GM19395 (cell line): ENCODE results near the gene MAN1A1.
A peak's percentile ranks its signal among the peaks of the same experiment; 100 is the strongest.
"Not testable (repeated sequence)": the region's sequence is repeated elsewhere in the genome, so short reads cannot be mapped to it uniquely, and the experiment has no call there.

Experiments
- ATAC-seq: cut with Tn5 transposase; IDR thresholded peaks from one replicate; pipeline ENCODE4 v1.9.1; 2021; ENCODE audit warnings: mild to moderate bottlenecking, moderate library complexity; ENCODE audit not compliant: unreplicated experiment

Gene MAN1A1

DNA sequence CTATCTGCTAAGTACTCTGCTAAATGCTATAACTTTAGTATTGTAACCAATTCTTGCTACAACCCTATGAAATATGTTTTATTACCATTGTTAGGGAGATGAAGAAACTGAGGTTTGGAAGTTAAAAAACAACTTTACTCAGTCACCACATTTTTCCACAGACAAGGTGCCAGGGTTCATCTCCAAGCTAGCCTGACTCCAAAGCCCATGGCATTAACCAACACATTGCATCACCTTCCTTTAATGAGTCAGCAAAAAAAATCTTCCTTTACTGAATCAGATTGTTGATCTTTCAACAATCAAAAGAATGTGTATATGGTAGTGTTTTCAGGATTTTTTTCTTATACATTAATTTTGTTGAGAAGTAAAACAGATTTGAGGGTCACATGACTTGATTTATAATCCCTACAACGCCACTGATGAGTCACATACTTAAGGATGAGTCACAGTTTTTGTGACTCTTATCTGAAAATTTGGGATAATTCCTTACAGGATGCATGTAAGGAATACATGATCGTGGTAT is 41.5 kb downstream of the MAN1A1 start:
- ATAC-seq = no peak

DNA sequence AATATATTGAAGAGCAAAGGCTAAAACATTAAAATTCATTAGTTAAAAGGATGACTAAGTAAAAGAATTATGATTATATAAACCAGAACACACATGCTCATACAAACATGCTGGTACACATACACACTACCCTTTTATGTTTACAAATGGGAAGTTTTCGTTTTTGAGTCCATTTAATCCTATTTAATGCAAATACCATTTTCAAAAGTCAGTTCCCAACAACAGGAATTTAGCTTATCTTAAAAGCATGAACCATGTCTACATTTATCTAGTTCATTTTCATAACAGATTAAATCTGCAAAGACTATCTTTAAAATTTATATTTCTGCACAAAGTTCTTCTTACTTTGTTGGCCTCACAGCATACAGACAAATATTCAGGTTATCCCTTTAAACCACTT is 42.5 kb downstream of the MAN1A1 start:
- no peak for ATAC-seq

DNA sequence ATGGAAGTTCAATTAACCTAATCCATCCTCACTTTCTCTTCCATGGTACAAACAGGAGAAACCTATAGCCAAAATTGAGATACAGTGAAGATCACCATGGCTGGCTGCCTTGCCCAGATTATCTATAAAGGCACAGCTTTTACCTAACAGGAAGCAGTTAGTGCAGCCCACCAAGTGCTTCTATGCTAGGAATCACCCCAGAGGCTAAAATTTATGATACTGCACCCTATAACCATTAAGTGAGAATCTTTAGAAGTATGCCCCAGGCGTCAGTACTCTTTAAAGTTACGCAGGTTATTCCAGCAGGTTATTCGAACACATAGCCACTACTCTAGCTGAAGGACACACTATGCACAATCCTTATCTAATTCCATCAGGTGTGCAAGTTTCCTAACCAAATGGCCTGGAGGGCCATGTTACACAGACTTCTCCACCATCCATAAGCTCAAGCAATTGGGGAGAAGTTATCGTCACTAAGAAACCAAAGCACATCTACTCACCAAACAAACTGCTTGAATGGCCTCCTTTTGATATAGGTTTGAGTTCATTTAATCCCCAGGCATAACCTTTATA is 43.1 kb downstream of the MAN1A1 start:
- ATAC-seq = no peak

DNA sequence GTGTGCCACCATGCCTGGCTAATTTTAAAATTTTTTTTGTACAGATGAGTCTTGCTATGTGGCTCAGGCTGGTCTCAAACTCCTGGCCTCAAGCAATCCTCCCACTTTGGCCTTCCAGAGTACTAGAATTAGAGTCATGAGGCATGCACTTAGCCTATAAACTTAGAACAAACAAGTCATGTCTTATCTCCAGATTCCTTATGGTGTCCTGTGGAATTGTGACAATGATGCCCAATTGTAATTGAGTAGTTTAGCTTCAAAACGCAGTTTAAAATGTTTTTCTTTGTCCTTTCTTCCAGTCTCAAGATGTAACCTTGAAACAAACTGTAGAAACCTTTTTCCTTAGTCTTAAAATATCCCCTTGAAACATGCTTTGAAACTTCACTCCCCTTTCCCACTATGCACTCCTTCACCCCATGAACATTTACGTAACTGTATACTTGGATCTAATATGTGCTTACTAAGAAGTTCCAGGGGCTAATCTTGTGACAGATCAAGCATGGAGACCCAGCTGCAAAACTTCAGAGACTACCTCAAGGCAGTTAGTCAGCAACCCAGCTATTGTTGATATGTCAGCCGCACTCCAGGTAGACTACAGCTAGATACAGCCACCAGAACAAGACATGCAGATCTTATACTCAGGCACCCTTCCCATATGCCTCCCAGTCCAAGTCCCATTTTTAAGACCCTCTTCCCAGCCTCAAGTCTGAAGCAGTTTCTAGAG is 46.2 kb downstream of the MAN1A1 start:
- no peak for ATAC-seq

DNA sequence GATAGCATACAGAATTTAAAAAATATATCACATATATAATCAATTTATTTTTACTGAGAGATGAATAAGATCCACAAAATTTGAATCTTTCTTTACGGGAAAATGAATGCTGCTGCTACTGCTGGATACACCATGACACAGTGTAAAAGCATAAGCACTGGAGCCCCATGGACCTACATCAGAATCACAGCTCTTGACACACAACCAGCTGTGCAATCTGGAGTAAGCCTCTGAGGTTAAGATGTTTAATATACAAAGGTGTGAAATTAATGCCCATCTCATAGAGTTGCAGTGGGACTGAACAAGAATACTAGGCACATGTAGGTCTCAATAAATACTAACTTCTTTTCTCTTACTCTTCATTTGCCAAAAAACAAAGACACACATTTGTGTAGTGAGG is 48.1 kb downstream of the MAN1A1 start:
- no peak for ATAC-seq

DNA sequence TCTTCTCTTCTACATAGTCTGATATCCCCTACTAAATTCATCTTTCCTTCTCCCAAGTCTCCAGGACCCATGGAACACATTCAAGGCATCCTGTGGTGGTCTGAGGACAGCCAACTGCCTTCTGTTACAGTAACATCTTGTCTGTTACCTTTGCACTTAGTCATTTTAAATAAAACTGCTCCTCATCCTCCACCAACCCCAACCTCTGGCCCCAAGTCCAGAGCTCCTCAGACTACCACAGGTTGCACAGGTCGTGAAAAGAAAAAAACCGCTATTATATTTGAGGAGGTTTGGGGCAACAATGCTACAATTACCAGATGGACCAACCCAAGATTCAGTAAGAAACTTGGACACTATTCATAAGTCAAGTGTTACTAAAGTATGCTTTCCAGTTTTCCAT is 49.9 kb downstream of the MAN1A1 start:
- no peak for ATAC-seq

DNA sequence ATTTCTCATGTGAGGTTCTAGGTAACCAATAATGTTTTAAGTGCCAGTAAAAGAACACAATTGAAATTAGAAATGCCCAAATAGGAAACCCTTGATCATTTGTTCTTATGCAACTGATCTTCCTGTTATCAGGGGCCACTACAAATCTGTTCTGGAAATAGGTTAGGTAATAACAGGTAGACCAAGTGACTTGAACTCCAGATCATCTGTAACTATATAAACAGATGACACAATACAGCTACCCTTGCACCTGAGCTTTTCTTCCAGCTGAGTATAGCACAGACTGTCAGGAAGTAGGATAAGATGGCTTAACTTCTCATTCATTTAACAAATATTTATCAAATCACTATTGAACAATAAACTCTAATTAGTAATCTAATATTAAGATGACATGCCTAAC is 52.5 kb downstream of the MAN1A1 start:
- ATAC-seq = no peak

DNA sequence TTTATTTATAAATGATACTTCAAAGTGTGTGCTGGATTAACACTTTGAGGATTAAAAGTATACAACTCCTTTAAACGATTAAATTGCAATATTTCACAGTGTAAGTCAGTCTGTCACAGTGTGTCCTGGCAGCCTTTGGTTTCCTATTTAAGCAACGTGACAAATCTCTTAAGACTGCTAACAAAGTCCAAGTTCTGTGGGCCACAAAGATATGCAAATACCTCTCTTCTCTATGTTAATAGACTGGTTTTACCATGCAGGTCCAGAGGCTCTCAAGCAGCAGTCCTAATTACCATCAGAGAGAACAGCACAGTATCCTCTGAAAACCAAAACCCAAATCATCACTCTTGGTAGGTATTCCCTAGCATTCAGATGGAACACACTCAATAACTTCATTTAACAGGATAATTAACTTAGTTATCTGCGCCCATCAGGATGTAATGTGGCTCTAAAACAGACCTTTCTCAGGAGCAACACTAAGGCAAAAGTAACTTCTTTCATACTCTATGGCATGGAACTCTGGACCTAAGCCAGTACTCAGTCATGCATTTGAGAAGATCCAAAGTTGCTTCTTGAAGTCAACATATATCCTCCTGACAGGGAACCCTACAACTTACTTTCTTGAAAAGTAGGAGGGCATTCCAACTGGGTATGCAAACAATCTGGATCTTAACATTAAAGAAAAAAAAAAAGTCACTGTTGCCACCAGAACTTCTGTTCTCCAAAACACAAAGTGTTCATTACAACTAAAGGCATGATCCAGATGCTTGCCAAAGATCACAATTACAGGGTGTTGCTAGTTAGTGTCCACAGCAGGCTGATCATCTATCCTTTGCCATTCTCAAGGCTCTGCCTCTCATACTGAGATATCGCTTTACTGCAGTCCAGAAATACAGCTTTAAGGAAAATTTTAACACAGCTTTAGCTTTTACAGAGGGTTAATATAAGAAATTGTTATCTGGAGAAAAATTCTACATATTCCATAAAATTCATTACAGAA is 53.2 kb downstream of the MAN1A1 start:
- ATAC-seq = no peak

DNA sequence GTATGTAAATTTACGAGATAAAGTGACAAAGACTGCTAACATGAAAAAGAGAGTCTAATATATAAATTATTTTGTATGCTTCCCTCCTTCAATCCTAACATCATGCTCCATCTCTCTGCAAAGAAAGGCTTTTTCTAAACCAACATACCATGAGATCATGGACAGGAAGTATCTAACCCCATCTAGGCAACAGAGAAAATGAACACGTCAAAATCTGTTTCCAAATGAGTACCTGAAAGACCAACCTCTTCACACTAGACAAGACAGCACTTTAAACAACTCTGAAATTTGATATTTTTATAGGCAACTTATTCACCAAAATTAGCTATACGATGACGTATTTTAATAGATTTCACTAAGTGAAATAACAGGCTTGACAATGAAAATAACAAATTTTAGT is 54.6 kb downstream of the MAN1A1 start:
- ATAC-seq = peak; percentile 84

DNA sequence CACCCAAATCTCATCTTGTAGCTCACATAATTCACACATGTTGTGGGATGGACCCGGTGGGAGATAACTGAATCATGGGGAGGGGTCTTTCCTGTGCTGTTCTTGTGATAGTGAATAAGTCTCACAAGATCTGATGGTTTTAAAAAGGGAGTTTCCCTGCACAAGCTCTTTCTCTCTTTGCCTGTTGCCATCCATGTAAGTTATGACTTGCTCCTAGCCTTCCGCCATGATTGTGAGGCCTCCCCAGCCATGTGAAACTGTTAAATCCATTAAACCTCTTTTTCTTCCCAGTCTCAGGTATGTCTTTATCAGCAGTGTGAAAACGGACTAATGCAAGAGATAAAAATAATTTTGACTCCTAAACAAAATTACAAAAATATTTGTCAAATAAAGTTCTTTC is 58.5 kb downstream of the MAN1A1 start:
- ATAC-seq = not testable (repeated sequence)

DNA sequence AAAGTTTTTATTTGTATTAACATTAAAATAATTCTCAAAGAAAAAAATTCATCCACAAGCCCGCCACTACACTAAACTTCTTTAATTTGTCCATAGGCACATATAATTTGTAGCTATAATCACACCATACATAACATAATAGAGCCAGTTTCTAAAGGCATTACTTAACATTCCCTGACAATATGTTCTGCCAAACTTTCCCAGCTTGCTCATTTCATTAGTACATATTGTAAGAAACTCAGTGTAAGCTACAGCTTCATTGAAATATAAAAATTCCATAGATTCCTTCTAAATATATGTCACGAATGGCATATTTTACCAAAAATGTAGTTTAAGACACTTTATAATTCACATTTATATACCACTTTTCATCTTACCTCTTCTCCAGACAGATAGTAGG is 59.3 kb downstream of the MAN1A1 start:
- no peak for ATAC-seq

DNA sequence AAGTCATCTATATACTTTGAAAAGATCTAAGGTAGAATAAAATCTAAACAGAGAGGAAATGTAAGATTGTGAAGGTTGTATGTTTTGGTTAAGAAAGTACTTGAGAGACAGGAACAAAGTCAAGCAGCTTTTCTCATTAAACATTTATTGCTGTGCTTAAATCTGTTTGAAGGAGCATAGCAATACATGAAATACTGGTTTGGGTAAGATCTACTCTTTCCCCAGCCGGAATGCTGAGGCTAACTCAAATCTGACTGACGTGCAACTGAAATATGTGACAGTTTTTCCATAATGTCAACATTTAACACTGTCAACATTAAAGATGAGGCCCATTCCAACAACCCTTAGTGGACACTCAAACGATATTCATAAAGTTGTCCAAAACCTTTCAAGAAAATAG is 59.9 kb downstream of the MAN1A1 start:
- no peak for ATAC-seq

DNA sequence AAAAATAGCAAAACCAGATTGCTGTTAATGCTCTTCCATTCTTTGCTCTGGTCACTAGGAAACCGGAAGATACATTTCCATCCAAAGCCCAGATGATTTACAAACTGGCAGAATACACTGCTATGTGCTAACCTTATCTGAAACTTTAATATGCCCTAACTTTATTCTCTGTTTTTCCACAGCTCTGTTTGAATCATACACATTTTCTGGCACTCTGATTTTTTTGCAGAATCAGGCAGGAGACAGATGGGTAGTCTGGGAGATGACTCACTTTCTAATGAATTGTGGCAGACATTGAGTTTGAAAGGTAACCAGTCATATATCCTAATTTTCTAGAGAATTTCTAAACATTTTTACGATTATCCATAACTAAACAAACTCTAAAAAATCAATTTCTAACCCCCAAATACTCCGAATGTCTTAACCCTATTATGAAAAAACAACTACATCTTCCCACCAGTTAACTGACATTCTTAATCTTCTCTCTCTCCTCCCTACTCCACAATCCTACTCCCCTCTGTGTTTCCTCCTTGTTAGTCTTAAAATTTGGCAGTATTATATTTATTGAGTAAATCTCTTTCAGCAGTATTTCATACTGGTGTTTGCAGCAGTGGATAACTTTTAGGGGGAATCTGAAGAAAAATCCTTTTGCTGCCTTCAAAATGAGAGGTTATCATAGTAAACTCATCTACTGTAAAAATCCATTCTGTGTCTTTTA is 63.5 kb downstream of the MAN1A1 start:
- no peak for ATAC-seq

DNA sequence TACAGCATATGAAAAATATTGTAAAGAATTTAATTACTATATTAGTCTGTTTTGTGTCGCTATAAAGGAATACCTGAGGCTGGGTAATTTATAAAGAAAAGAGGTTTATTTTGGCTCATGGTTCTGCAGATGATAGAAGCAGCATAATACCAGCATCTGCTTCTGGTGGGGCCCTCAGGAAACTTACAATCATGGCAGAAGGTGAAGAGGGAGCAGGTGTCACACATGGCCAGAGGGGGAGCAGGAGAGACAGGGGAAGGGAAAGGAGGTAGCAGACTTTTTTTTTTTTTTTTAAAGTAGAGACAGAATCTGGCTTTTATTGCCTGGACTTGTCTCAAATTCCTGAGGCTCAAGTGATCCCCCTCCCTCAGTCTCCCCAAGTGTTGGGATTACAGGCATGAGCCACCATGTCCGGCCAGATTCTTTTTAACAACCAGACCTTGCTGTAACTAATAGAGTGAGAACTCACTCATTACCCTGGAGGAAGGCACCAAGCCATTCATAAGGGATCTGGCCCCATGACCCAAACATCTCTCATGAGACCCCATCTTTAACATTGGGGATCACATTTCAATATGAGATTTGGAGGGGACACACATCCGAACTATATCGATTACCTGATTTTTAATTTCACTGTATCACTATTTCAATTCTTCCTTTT is 64.6 kb downstream of the MAN1A1 start:
- ATAC-seq = no peak

DNA sequence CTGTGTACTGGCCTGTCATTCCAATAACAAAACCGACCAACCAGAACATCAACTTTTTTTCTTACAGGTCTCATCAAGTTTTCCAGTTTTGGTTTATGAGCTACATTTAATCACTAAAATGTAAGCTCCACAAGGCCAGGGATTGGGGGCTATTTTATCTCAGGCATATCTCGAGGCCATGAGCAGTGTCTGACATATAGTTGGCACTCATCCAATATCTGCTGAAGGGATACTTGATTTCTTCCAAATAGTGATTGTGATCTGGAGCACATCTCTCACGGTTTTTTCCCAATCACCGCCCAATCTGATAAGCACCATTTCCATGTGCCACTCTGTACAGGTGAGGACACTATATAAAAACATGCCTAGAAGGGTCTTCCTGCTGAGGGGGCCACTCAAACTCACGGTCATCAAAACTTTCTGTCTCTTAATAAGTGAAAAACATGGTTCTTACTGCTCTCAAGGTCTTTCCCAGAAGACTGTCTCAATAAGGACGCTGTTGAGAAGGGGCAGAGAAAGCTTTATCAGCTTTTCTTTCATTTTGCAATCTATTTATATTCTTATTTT is 65.5 kb downstream of the MAN1A1 start:
- ATAC-seq = no peak

DNA sequence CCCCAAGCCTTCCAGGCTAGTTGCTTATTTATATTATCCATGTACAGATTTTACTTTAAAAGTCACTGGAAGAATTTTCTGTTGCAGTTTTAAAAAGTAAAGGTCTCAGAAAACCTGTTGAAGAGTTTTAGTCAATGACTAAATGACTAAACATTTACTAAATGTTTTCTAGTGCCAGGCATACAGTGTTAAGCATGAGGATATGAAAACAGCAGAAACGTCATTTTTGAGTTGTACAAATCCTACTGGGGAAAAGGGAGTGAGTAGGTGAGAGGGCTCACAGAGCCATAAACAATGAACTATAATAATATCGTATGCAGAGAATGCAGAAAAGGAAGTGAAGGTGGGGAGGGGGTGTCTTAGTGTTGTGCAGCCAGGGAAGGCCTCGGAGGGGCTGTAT is 66.3 kb downstream of the MAN1A1 start:
- ATAC-seq = no peak

DNA sequence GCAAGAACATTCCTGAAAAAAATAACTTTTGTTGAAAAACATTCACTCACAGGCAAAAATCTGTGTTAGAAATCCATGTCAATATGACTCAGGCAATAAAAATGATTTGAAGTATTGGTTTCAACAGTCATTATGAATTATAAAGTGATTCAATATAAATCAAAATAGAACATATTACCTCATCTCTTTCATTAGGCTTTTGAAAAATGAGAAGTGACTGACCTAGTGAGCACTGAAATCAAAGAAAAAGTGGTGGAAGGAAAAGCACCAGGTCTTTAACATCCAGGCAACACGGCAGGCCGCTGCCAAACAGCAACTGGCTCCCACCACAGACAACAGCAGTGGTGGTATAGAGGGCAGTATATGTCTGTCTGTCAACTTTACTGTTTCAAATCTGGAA is 68.9 kb downstream of the MAN1A1 start:
- no peak for ATAC-seq

DNA sequence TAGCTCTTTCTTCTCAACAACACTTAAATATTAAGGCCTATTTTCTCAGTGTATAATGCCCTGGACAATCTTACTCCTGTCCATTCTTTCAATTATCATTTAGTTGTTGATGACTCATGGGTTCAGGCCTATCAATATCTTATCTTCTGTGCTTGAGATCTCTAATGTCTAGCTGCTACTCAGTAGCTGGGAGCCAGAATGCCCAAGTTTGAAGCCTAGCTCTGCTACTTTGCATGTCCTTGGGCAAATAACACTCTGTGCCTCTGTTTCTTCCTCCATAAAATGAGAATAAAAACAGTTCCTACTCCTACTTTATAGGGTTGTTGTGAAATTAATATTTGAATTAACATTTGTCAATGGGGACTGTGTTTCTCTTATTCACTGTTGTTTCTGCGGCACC is 69.5 kb downstream of the MAN1A1 start:
- ATAC-seq = no peak

DNA sequence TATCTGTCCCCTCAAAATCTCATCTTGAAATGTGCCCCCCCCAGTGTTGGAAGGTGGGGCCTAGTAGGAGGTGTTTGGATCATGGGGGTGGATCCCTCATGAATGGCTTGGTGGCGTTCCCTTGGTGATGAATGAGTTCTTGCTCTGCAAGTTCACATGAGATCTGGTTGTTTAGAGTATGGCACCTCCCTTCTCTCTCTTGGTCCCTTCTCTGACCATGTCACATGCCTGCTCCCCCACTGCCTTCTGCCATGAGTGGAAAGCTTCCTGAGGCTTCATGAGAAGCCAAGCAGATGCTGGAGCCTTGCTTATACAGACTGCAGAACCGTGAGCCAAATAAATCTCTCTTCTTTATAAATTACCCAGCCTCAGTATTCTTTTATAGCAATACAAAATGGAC is 70.9 kb downstream of the MAN1A1 start:
- ATAC-seq = no peak

DNA sequence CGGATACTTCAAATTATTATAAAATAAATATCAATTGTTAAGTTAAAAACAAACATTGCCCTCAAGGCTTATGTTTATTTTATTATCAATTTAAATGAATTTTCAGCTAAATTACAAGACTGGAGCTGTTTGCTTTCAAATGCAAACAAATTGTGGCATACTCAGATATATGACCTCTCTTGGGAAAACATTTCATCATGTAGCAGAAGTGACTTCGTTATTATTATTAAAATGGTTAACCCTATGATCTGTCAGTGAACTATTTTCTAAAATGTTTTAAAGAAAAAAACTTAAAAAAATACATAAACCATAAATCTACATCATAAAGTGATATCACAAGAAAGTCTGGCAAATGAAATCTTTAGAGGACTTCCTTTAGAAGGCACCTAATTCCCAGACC is 72.5 kb downstream of the MAN1A1 start:
- no peak for ATAC-seq
